Right atrium auricular region (tissue), 2 donors: ENCODE data around the gene SERPINB8. TPM values are rescaled to one million over a fixed set of nuclear protein-coding genes. Genes with fewer than 3 reads are reported as not detected.

Experiments
- DNase-seq: peaks from one replicate; pipeline ENCODE4 v3.0.0-alpha.2; 2019; ENCODE audit warnings: low spot score
- H3K27ac ChIP-seq, 2 donors: fragments of 200-600 bp; sonication (generic); 1 replicate in 1 of 2; 2 replicates in 1 of 2; pipeline ENCODE4 v1.5.1; 2016 to 2019
- H3K27me3 ChIP-seq, 2 donors: fragments of 200-600 bp; sonication (generic); one replicate each; pipeline versions ENCODE4 v1.5.1 to v1.6.0; 2017 to 2019
- H3K36me3 ChIP-seq: fragments of 200-600 bp; sonication (generic); one replicate; pipeline ENCODE4 v1.5.1; 2016
- H3K4me1 ChIP-seq, 2 donors: fragments of 200-600 bp; sonication (generic); one replicate each; pipeline versions ENCODE4 v1.5.1 to v1.6.0; 2017 to 2019
- H3K4me3 ChIP-seq, 2 donors: fragments of 200-600 bp; sonication (generic); 1 replicate in 1 of 2; 2 replicates in 1 of 2; pipeline ENCODE4 v1.5.1; 2017 to 2019; ENCODE audit warnings: mild to moderate bottlenecking in 1 of 2, moderate library complexity in 1 of 2
- H3K9me3 ChIP-seq, 2 donors: fragments of 200-600 bp; sonication (generic); one replicate each; pipeline ENCODE4 v1.5.1; 2019
- CTCF ChIP-seq, 2 donors: fragments of 200-600 bp; sonication (generic); IDR thresholded peaks; one replicate each; pipeline ENCODE4 v1.5.1; 2019; ENCODE audit warnings: antibody characterized with exemption in 2 of 2
- total RNA-seq, 2 donors: library from RNA; depleted of rRNA; stranded (reverse); fragments of >200 nt; gene quantifications; one replicate each; pipeline ENCODE4 v1.1.0, GENCODE V29; 2016

Gene SERPINB8
- total RNA-seq, 2 donors from 2014 or later: 3.4 to 8.4 TPM

DNA sequence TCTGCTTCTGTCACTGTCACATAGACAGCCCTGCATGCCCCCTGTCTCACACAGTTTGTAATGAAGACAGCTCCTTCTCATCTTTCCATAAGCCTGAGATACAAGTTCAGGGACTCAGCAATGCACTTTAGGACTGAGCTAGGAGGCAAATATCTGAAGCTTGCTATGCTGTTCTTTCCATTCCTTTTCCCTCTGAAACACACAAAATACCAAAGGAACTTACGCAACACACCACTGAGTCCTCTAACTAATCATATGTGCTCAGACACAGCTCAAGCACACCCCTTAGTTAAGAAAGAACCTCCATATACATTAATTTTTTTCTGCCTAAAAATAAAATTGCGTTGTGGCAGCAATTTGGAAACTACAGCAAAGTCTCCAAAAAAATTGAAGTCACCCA, 17.9 kb downstream of the SERPINB8 start:
- Histone ChIP-seq H3K27me3 (no peaks in the 10 kb centered on the region), H3K36me3 (peaks cover 20% of the 10 kb centered on the region), H3K4me1 (no peaks in the 10 kb centered on the region), H3K27ac (no peak overlapping the region), H3K9me3 (no peaks in the 10 kb centered on the region), H3K4me3 (no peak overlapping the region)
- TF ChIP-seq CTCF (IDR thresholded peaks at IDR 0.05): no peak
- no peak for DNase-seq

DNA sequence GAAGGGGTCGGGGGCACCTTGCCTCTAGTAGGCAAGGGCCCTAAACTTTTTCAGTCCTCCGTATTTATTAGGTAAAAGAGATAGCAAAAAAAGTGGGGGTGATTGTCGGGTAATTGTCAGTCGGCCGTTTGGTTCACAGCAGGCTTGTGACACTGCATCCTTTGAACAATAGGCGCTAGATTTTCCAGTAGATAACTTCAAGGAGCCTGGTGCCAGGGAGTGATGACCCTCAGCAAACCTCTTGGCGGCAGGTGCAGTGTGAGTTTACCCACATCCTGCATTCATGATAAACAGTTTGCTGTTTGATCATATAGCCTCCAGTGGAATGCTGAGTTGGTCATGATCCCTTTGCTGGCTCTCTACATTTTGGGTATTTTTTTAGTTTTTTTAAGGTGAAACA, 22.9 kb downstream of the SERPINB8 start:
- H3K27ac ChIP-seq: no peak overlapping the region
- DNase-seq: no peak
- H3K36me3 ChIP-seq: no peaks in the 10 kb centered on the region
- no peaks in the 10 kb centered on the region for H3K9me3 ChIP-seq
- TF ChIP-seq CTCF (IDR thresholded peaks at IDR 0.05): no peak
- no peak overlapping the region for H3K4me3 ChIP-seq
- no peaks in the 10 kb centered on the region for H3K27me3 ChIP-seq
- no peaks in the 10 kb centered on the region for H3K4me1 ChIP-seq

DNA sequence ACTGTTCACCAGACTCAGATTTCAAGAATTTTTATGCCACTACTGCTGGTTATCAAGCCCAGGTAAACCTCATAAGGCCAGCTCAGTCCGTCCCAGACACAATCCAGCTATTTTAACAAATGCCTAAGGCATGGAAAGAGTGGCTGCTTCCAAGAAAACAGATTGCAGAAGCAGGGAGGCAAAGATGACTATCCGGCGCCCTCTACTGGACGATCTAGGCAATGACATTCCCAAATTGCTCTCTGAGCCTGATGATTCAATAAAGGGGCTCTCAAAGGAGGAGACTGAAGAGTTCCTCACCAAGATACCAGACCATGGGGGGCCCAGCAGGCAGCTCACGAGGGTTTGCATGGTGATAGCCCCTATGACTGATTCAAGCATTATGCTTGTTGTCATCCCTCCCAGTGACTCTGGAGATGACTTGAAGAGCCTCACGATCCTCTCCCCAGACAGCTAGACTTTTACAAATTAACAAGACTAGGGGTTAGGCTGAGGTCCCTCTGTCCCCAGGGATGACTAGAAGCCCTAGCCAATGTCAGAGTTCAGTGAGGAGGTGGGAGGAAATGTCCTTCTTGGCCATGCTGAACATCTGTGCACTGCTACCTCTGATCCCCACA, 25.0 kb downstream of the SERPINB8 start:
- Histone ChIP-seq H3K36me3 (no peaks in the 10 kb centered on the region), H3K4me3 (no peak overlapping the region), H3K4me1 (no peaks in the 10 kb centered on the region), H3K27ac (no peak overlapping the region), H3K9me3 (no peaks in the 10 kb centered on the region), H3K27me3 (no peaks in the 10 kb centered on the region)
- DNase-seq: peak; percentile 67
- peak; percentile 86 to 87 for TF ChIP-seq CTCF (IDR thresholded peaks at IDR 0.05)

DNA sequence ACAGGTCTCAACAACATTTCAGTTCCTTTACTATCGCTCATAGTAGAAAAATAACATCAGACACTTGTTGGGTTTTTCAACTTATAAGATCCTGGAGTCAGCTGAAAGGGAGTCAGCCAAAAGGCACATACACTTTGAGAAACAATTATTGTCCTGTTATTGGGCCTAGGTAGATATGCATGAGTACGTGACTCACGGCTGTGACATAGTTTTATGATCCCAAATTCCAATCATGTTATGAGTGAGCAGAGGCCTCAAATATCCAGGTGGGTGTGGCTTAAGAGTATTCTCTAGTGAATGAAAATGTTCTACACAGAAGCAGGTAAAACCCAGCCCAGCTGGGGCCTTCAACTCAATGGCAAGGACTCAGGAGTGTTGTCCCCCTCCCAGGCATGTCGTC, 27.2 kb downstream of the SERPINB8 start:
- Histone ChIP-seq H3K4me1 (no peaks in the 10 kb centered on the region), H3K27ac (no peak overlapping the region), H3K36me3 (no peaks in the 10 kb centered on the region), H3K4me3 (no peak overlapping the region), H3K27me3 (no peaks in the 10 kb centered on the region), H3K9me3 (no peaks in the 10 kb centered on the region)
- no peak for DNase-seq
- no peak for TF ChIP-seq CTCF (IDR thresholded peaks at IDR 0.05)

- no peak for DNase-seq
- H3K4me3 ChIP-seq: no peak overlapping the region
- TF ChIP-seq CTCF (IDR thresholded peaks at IDR 0.05): no peak
- no peaks in the 10 kb centered on the region for H3K36me3 ChIP-seq
- H3K4me1 ChIP-seq: no peaks in the 10 kb centered on the region
- no peaks in the 10 kb centered on the region for H3K27me3 ChIP-seq
- H3K9me3 ChIP-seq: no peaks in the 10 kb centered on the region
- no peak overlapping the region for H3K27ac ChIP-seq
Observed at GRCh38 chr18:63997606-63998005, 27.7 kb downstream of the SERPINB8 start.

- DNase-seq: no peak
Observed at GRCh38 chr18:63999871-64000270, 30.0 kb downstream of the SERPINB8 start.

More at GRCh38 chr18:63999871-64000270, 30.0 kb downstream of the SERPINB8 start:
- no peaks in the 10 kb centered on the region for H3K36me3 ChIP-seq
- H3K27me3 ChIP-seq: no peaks in the 10 kb centered on the region
- no peaks in the 10 kb centered on the region for H3K4me1 ChIP-seq
- H3K9me3 ChIP-seq: no peaks in the 10 kb centered on the region
- H3K27ac ChIP-seq: no peak overlapping the region
- H3K4me3 ChIP-seq: no peak overlapping the region
- no peak for TF ChIP-seq CTCF (IDR thresholded peaks at IDR 0.05)
